OCI-LY1 (cell line): ENCODE results near the gene SH2D1A.

ENCODE experiments used
- CTCF ChIP-seq: fragments of 200-600 bp; sonication (generic), shearing (Covaris generic); IDR thresholded peaks from 2 replicates; pipeline ENCODE4 v1.5.1; 2017; ENCODE audit warnings: mild to moderate bottlenecking, antibody characterized with exemption, low read length, moderate library complexity, mixed read lengths
- EZH2 ChIP-seq: fragments of 200-600 bp; sonication (generic), shearing (Covaris generic); IDR thresholded peaks from 2 replicates; pipeline ENCODE4 v1.8.0; 2017; ENCODE audit warnings: borderline replicate concordance, mixed run types, mild to moderate bottlenecking, antibody characterized with exemption, low read length, moderate library complexity, mixed read lengths

DNA sequence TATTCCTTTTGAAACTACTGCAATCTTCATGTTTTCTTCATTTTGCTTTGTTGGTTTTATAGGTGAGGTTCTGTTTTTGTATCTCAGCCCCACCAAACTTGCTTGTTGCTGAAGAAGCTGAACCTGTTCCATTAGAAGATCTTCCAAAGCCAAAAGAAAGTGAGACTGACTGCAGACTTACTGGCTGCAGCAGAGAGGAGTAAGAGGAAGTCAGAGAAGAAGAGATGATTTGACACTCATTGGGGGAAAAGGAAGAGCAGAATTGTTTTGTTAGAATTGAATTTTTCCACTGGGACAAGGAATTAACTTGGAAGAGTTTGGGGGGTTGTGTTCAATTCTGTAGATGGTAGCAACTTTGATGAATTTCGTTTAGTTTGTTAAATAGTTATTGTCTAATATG, 10.8 kb upstream of the SH2D1A start:
- TF ChIP-seq CTCF (no peak), EZH2 (no peak)
